HCT116 (cell line): ENCODE results near the gene CYB5R3. TPM values are rescaled to one million over a fixed set of nuclear protein-coding genes. Genes with fewer than 3 reads are reported as not detected.

Experiments used
- ATAC-seq: fragments of 200-7000 bp; cut with Tn5 transposase; 2 replicates; pipeline ENCODE4 v1.9.1; 2020; ENCODE audit warnings: mild to moderate bottlenecking, moderate library complexity
- BruUV-seq: library from RNA; stranded (reverse); fragments of 400-500 nt; replicated peaks from 2 replicates; lab custom pipeline; 2021; lab: Mats Ljungman, UMichigan
- CTCF ChIA-PET: fragments of 300-600 bp; sonication (Branson Sonifier 250); formaldehyde crosslinking; loops from one replicate; lab custom pipeline; 2021; ENCODE audit warnings: antibody characterized with exemption; lab: Charles Lee
- POLR2A ChIA-PET: fragments of 300-600, 350-600 bp; sonication (Branson Sonifier 250); formaldehyde crosslinking; loops from one replicate; lab custom pipeline; 2021; ENCODE audit warnings: antibody characterized with exemption; lab: Charles Lee
- RAD21 ChIA-PET, 2 experiments: fragments of 300-600 bp; sonication (Branson Sonifier 250); formaldehyde crosslinking; loops; one replicate each; lab custom pipeline; 2023; ENCODE audit warnings: low total read pairs in 2 of 2; ENCODE audit not compliant: uncharacterized antibody in 2 of 2, unreplicated experiment in 2 of 2, low non-redundant PET in 1 of 2; lab: Charles Lee
- DNase-seq: peaks from one replicate; pipeline ENCODE4 v3.0.0-alpha.2; 2010; ENCODE audit warnings: low read depth, low spot score
- H2AFZ ChIP-seq: fragments of 200-600 bp; shearing (Covaris generic), sonication (generic); 2 replicates; pipeline ENCODE4 v1.6.1; 2017; ENCODE audit warnings: low read depth, mixed run types, mixed read lengths, antibody characterized with exemption, low read length; ENCODE audit not compliant: poor library complexity, severe bottlenecking
- H3K27ac ChIP-seq: 2 replicates; pipeline ENCODE4 v1.5.1; 2012; ENCODE audit warnings: low read depth, low read length
- H3K27me3 ChIP-seq: fragments of 200-600 bp; sonication (generic); 2 replicates; pipeline ENCODE4 v1.6.1; 2016; ENCODE audit warnings: mixed run types, low read length, mixed read lengths; ENCODE audit not compliant: insufficient read depth
- H3K36me3 ChIP-seq, 2 experiments: fragments of 200-500 bp in 1 of 2; fragments of 200-600 bp in 1 of 2; sonication (Bioruptor generic) in 1 of 2; sonication (generic) in 1 of 2; 2 replicates each; pipeline versions ENCODE4 v1.5.1 to v1.6.1; 2014 to 2016; ENCODE audit warnings: low read length in 2 of 2, inconsistent platforms in 1 of 2, mixed read lengths in 1 of 2, mixed run types in 1 of 2; ENCODE audit not compliant: insufficient read depth in 2 of 2, control insufficient read depth in 1 of 2
- H3K4me1 ChIP-seq, 2 experiments: fragments of 200-600 bp in 1 of 2; sonication (generic) in 1 of 2; 2 replicates each; pipeline versions ENCODE4 v1.5.1 to v1.6.1; 2012 to 2017; ENCODE audit warnings: low read length in 2 of 2, inconsistent platforms in 1 of 2, mild to moderate bottlenecking in 1 of 2, mixed read lengths in 1 of 2, mixed run types in 1 of 2, moderate library complexity in 1 of 2; ENCODE audit not compliant: insufficient read depth in 2 of 2, control insufficient read depth in 1 of 2
- H3K4me2 ChIP-seq: fragments of 200-600 bp; sonication (generic); 2 replicates; pipeline ENCODE4 v1.6.1; 2017; ENCODE audit warnings: mixed run types, low read length, mixed read lengths
- H3K4me3 ChIP-seq, 2 experiments: fragments of 200-600 bp in 1 of 2; sonication (generic) in 1 of 2; replicated peaks in 1 of 2; 2 replicates each; pipeline ENCODE4 v1.5.1; 2011 to 2016; ENCODE audit warnings: low read length in 2 of 2, control low read depth in 1 of 2, low read depth in 1 of 2, mild to moderate bottlenecking in 1 of 2, mixed read lengths in 1 of 2, mixed run types in 1 of 2
- H3K79me2 ChIP-seq: fragments of 200-600 bp; sonication (generic); 2 replicates; pipeline ENCODE4 v1.6.1; 2017; ENCODE audit warnings: mild to moderate bottlenecking, mixed run types, low read length, moderate library complexity, mixed read lengths; ENCODE audit not compliant: insufficient read depth
- H3K9ac ChIP-seq: fragments of 200-600 bp; sonication (generic); 2 replicates; pipeline ENCODE4 v1.6.1; 2016; ENCODE audit warnings: low read length, mixed read lengths
- H3K9me2 ChIP-seq: fragments of 200-600 bp; sonication (generic), shearing (Covaris generic); 2 replicates; pipeline ENCODE4 v1.6.1; 2017; ENCODE audit warnings: mixed run types, mild to moderate bottlenecking, moderate library complexity; ENCODE audit not compliant: insufficient read depth
- H3K9me3 ChIP-seq, 2 experiments: fragments of 200-500 bp in 1 of 2; fragments of 200-600 bp in 1 of 2; sonication (Bioruptor generic) in 1 of 2; sonication (generic) in 1 of 2; 2 replicates each; pipeline ENCODE4 v1.6.1; 2014 to 2017; ENCODE audit warnings: low read length in 2 of 2, mixed read lengths in 2 of 2, inconsistent platforms in 1 of 2, low read depth in 1 of 2, mild to moderate bottlenecking in 1 of 2, mixed run types in 1 of 2, moderate library complexity in 1 of 2; ENCODE audit not compliant: control insufficient read depth in 1 of 2, insufficient read depth in 1 of 2
- H4K20me1 ChIP-seq: fragments of 200-600 bp; sonication (generic), shearing (Covaris generic); 2 replicates; pipeline ENCODE4 v1.6.1; 2017; ENCODE audit warnings: mixed run types, mild to moderate bottlenecking, moderate library complexity; ENCODE audit not compliant: insufficient read depth
- EGR1 ChIP-seq: IDR thresholded peaks from 2 replicates; pipeline ENCODE4 v1.6.1; 2012; ENCODE audit warnings: low read depth
- POLR2A ChIP-seq: IDR thresholded peaks from 2 replicates; pipeline ENCODE4 v1.7.0; 2011; ENCODE audit warnings: borderline replicate concordance; ENCODE audit not compliant: insufficient read depth, insufficient read length; ENCODE audit errors: extremely low read depth
- RAD21 ChIP-seq: IDR thresholded peaks from 2 replicates; pipeline ENCODE4 v1.6.1; 2012; ENCODE audit warnings: low read depth, mild to moderate bottlenecking
- SIN3A ChIP-seq: IDR thresholded peaks from 2 replicates; pipeline ENCODE4 v1.6.1; 2012; ENCODE audit warnings: low read depth
- SRF ChIP-seq: IDR thresholded peaks from 2 replicates; pipeline ENCODE4 v1.6.1; 2012; ENCODE audit warnings: low read depth
- TCF7L2 ChIP-seq: IDR thresholded peaks from 2 replicates; pipeline ENCODE4 v1.7.0; 2011; ENCODE audit warnings: borderline replicate concordance, inconsistent platforms; ENCODE audit not compliant: insufficient read depth, insufficient read length; ENCODE audit errors: extremely low read depth
- ZNF274 ChIP-seq: fragments of 200-500 bp; sonication (Bioruptor generic); IDR thresholded peaks from 2 replicates; pipeline ENCODE4 v1.6.1; 2014; ENCODE audit warnings: mild to moderate bottlenecking, low read depth, low read length, inconsistent platforms
- intact Hi-C: fragments of 100-400 bp; cut with micrococcal nuclease; formaldehyde crosslinking; loops from 2 replicates; pipeline ENCODE4 v1.10.0; 2022
- total RNA-seq: library from RNA; stranded (reverse); gene quantifications from one replicate; pipeline ENCODE4 v1.2.1, GENCODE V29; 2021; ENCODE audit not compliant: unreplicated experiment
- TF ChIP-seq, protein P1 (sequence below): IDR thresholded peaks from 2 replicates; pipeline ENCODE4 v1.6.1; 2012
- TF ChIP-seq, protein P2 (sequence below), 3 experiments: fragments of 200-600 bp in 1 of 3; sonication (generic) in 1 of 3; IDR thresholded peaks in 2 of 3; conservative IDR thresholded peaks in 1 of 3; 2 replicates each; pipeline ENCODE4 v1.5.1; 2012 to 2017; ENCODE audit warnings: low read depth in 2 of 3, low read length in 2 of 3, antibody characterized with exemption in 1 of 3, borderline replicate concordance in 1 of 3, control low read depth in 1 of 3, mild to moderate bottlenecking in 1 of 3, mixed read lengths in 1 of 3, mixed run types in 1 of 3, moderate library complexity in 1 of 3; ENCODE audit not compliant: insufficient read depth in 1 of 3

CYB5R3 gene
- total RNA-seq, 1 experiment from 2014 or later = 127 TPM

DNA sequence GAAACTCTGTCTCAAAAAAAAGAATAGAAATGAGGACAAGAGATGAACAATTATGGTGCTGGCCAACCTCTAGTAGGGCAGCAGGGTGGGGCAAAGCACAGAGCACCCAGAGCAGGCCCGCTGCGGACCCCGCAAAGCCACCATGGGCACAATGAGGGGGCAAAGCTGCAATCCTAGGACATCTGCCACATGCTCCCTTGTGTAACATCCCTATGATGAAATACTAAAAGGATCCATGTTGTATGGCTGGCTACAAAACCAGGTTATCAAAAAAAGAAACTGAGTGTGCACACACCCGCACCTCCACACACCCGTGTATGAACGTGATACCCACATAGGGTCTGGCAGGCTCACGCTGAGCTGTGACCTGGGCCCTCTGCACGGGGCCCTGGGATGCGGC lies 16.2 kb downstream of the CYB5R3 start:
- Histone ChIP-seq H3K27ac (no peak overlapping the region), H3K79me2 (peaks cover 27% of the 10 kb centered on the region), H3K9me2 (no peaks in the 10 kb centered on the region), H3K9me3 (no peaks in the 10 kb centered on the region), H3K27me3 (no peaks in the 10 kb centered on the region), H3K4me1 (peaks cover 14 to 38% of the 10 kb centered on the region in 2 experiments), H2AFZ (no peak overlapping the region), H3K4me3 (no peak overlapping the region), H3K36me3 (peaks cover 13 to 19% of the 10 kb centered on the region in 2 experiments; a peak in 3 of 4 replicates), H3K4me2 (no peak overlapping the region), H3K9ac (no peak overlapping the region), H4K20me1 (no peaks in the 10 kb centered on the region)
- POLR2A ChIA-PET = no interaction called here
- RAD21 ChIA-PET = no interaction called here
- intact Hi-C loops = loop anchor here (10.0 kb wide), 1 partner anchor 232 kb away; no protein-coding TSS in a partner anchor
- ATAC-seq = no peak
- DNase-seq = no peak
- CTCF ChIA-PET = no interaction called here
- TF ChIP-seq ZNF274 (no peak), SIN3A (no peak), EGR1 (no peak), TCF7L2 (no peak), POLR2A (no peak), RAD21 (no peak)
- no TSS peak for BruUV-seq

GRCh38 chr22:42632096-42632495 lies 17.1 kb downstream of the CYB5R3 start:
- no peak for DNase-seq
- TF ChIP-seq, protein P1, sequence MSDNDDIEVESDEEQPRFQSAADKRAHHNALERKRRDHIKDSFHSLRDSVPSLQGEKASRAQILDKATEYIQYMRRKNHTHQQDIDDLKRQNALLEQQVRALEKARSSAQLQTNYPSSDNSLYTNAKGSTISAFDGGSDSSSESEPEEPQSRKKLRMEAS = no peak
- TF ChIP-seq, protein P2, sequence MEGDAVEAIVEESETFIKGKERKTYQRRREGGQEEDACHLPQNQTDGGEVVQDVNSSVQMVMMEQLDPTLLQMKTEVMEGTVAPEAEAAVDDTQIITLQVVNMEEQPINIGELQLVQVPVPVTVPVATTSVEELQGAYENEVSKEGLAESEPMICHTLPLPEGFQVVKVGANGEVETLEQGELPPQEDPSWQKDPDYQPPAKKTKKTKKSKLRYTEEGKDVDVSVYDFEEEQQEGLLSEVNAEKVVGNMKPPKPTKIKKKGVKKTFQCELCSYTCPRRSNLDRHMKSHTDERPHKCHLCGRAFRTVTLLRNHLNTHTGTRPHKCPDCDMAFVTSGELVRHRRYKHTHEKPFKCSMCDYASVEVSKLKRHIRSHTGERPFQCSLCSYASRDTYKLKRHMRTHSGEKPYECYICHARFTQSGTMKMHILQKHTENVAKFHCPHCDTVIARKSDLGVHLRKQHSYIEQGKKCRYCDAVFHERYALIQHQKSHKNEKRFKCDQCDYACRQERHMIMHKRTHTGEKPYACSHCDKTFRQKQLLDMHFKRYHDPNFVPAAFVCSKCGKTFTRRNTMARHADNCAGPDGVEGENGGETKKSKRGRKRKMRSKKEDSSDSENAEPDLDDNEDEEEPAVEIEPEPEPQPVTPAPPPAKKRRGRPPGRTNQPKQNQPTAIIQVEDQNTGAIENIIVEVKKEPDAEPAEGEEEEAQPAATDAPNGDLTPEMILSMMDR (IDR thresholded peaks at IDR 0.05 in 2 of 3, conservative IDR thresholded peaks at IDR 0.05 in 1 of 3; ENCODE audit: borderline replicate concordance in 1 of 3, insufficient read depth in 1 of 3, low read depth in 2 of 3, low read length in 2 of 3) = peak in 2 of 3 experiments; percentile 46 to 51; a peak in 4 of 6 replicates
- TF ChIP-seq SRF = no peak
- ChIA-PET CTCF (no interaction called here), RAD21 (no interaction called here), POLR2A (no interaction called here)
- intact Hi-C loops = loop anchor here (10.0 kb wide), 1 partner anchor 233 kb away; no protein-coding TSS in a partner anchor
- H3K4me2 ChIP-seq = no peak overlapping the region
- no TSS peak for BruUV-seq
- no peaks in the 10 kb centered on the region for H3K27me3 ChIP-seq
- no peak overlapping the region for H2AFZ ChIP-seq
- no peaks in the 10 kb centered on the region for H3K9me2 ChIP-seq
- no peak overlapping the region for H3K27ac ChIP-seq
- H3K36me3 ChIP-seq = peaks cover 16 to 24% of the 10 kb centered on the region in 2 experiments; a peak in 3 of 4 replicates
- H3K9me3 ChIP-seq = no peaks in the 10 kb centered on the region
- H3K9ac ChIP-seq = no peak overlapping the region
- H3K4me3 ChIP-seq = no peak overlapping the region
- peaks cover 14 to 29% of the 10 kb centered on the region in 2 experiments for H3K4me1 ChIP-seq
- ATAC-seq = no peak
- peaks cover 22% of the 10 kb centered on the region for H3K79me2 ChIP-seq
- H4K20me1 ChIP-seq = no peaks in the 10 kb centered on the region
